HG03354 (cell line): Measurements from ENCODE around the gene SETD1A.
A peak's percentile ranks its signal among the peaks of the same experiment; 100 is the strongest.

Source experiments
- ATAC-seq: cut with Tn5 transposase; IDR thresholded peaks from one replicate; pipeline ENCODE4 v1.9.1; 2021; ENCODE audit warnings: mild to moderate bottlenecking; ENCODE audit not compliant: unreplicated experiment, poor library complexity, severe bottlenecking

SETD1A gene

DNA sequence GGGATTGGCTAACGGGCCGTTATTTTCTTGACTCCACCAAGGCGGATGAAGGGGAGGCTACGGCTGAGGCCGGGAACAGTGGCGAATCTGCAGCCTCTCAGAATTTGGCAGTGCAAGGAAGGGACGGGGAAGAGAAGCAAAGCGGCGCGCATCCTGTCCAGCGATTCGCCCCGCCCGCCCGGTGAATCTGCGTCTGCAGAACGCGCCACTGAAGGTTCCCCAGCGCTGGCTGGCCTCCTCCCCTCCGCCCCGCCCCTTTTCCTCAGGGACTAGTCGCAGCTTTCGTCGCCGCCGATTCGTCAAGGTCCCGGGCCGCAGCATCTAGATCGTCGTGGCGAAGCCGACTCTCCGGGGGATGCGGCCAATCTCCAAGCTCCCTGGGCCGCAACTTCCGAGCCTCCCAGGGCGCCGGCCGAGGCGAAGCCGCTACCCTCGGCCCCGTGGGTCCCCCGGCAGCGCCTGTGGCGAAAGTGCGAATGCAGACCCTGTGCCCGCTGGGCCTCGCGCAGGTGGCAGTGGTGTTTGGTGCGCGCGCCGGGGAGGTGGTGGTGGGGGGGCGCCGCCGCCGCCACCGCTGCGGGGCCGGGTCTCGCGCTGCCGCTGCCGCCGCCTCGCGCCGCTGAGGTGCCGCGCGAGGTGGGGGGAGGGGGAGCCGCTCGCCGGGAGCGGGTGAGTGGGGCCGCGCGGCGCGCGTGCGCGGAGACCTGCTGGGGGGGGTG lies at the start of gene SETD1A:
Gene SETD1A (plus strand): TSS at position 299 of the 719 bp plus-strand sequence. CDS start 978 bp downstream, outside the sequence.
- peak; percentile 88 for ATAC-seq

DNA sequence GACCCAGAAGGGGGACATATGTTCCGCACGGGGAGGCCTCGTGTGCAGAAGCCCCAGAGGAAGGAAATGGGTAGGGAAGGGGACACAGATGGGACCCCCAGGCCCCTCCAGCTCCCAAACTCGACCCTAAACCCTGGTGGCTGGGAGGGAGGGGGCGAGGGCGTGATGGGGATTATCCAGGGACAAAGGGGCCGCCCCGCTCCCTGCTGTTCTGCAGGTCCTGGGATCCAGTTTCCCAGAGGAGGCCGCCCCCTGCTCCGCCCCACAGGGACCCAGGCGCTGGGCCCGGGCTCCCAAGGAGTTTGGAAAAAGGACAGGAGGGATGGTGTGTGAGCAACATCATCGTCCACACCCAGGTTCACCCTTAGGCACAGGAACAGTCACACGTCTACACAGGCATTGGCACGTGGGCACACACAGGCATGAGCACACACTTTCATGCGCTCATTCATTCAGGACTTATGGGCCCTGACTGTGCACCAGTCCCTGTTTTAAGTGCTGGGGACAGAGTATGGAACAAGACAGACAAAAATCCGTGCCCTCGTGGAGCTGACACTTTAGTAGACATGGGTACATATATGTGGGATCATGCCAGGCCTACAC lies 47.0 kb upstream of the SETD1A start:
- ATAC-seq = no peak

DNA sequence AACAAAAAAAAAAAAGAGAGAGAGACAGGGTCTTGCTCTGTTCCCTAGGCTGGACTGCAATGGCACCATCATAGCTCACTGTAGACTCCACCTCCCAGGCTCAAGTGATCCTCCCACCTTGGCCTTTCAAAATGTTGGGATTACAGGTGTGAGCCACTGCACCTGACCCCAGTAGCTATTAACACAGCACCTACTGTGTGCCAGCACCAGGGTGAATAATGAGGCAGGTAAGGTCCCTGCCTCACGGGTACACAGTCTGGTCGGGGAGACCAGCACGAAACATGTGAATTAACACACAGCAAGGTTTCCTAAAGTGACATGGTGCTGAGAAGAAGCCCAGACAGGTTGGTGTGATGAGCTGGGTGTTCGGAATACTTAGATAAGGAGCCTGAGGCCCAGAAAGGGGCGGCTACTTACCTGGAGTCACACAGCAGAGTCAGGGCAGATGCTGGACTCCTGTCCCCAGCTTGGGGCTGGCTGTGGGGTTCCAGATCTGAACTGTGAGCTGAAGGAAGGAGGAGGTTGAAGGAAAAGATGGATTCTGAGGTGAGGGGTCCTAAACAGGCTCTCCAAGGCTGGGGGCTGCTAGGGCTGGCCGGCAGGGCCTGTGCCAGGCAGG lies 44.7 kb upstream of the SETD1A start:
- no peak for ATAC-seq

DNA sequence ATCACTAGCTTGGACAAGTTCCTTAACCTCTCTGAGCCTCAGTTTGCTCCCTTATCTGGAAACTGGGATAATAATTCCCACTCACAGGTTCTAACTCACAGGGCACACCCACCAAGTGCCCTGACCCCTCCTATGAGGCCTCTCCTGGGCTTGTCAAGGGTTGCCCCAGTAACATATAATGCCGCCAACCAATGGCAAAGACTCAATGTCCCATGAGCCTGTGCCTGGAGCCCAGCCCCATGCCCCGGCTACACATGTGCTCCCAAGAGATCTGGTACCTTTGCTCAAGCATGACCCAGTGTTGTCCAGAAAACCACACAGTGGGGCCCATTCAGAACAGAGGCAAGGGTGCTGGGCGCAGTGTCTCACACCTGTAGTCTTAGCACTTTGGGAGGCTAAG lies 42.7 kb upstream of the SETD1A start:
- ATAC-seq = no peak

DNA sequence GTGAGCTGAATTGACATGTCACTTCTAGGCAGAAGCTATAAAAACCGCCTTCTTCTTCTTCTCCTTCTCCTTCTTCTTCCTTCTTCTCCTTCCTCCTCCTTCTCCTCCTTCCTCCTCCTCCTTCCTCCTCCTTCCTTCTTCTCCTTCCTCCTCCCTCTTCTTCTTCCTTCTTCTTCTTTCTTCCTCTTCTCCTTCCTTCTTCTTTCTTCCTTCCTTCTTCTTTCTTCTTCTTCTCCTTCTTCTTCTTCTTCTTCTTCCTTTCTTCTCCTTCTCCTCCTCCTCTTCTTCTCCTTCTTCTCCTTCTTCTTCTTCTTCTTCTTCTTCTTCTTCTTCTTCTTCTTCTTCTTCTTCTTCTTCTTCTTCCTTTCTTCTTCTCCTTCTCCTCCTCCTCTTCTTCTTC lies 38.9 kb upstream of the SETD1A start:
- no peak for ATAC-seq

DNA sequence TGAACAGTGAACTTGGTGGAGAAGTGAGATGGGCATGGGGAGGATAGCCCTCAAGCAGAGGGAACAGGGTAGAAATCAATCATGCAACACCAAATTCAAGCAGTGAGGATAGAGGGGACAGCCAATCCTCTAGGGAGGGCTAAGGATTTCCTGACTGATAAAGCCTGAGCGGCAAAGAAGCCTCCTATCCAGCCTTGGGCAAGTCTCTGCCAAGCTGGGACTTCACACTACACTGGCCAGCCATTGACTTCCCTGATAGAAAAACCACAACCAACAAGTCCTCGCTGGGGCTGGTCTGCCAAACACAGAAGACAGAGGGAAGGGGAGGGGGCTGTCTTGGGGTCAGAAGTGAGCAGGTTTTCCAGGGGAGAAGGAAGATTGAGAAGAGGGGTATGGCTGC lies 36.7 kb upstream of the SETD1A start:
- ATAC-seq = no peak

DNA sequence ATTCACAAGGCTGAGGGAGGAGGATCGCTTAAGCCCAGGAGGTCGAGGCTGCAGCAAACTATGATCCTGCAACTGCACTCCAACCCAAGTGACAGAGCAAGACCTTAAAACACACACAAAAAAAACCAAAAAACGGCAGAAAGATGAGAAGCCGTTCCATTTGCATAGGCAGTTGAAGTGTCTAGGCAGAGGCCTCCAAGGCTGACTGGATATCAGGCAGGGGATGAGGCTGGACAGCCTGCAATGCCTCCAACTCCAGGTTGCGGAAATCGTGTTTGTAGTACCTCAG lies 36.2 kb upstream of the SETD1A start:
- no peak for ATAC-seq

DNA sequence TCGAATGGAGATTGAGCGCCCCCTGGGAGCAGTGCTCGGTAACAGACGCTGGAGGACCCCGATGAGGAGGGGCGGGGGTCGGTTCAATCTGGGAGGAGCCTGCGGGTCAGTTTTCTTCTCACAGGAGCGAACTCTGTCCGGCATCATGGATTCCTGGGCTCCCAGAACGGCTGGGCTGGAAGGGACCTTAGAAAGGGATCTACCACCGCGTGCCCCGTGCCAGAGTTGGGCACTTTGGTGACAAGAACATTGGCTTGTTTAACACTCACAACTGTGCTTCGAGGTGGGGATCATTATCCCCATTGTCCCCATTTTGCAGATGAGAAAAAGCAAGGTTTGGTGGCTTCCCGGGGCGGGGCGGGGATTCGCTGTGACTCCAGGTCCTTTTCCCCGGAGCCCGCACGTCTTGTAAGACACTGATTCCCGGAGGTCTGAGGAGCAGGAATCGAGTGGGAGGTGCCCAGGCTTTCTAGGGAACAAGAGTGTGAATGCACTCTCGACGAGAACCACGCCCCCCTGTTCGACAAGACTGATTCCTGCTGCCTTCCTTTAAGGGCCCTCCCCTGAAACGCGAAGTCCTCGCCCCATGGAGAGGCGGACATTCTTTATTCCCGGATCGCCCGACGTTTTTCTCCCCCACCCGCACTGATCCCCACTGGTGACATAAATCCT lies 35.7 kb upstream of the SETD1A start:
- ATAC-seq = peak; percentile 1

DNA sequence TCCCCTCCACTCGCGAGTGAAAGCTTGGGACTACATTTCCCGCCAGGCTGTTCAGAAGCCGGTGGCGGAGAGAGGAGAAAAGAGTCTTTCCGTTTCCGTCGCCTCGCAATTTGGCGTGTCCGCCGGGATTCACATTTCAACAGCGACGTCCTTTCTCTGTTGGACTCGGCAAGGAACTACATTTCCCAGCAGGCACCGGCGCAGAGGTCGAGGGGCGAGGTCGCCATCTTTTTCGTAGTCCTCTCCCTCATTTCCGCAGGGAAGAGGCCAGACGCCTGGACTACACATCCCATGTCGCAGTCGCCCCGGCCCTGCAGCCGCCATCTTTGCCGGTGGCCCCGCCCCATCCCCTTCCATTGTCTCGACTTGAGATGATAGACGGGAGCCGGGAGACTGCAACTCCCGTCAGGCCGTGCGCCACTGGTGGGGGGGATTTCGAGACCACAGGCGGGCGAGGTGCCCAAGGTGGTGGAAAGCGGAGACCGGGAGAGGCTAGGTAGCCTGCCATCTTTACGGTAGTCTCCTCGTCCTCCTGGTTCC lies 35.1 kb upstream of the SETD1A start:
- peak; percentile 77 for ATAC-seq

DNA sequence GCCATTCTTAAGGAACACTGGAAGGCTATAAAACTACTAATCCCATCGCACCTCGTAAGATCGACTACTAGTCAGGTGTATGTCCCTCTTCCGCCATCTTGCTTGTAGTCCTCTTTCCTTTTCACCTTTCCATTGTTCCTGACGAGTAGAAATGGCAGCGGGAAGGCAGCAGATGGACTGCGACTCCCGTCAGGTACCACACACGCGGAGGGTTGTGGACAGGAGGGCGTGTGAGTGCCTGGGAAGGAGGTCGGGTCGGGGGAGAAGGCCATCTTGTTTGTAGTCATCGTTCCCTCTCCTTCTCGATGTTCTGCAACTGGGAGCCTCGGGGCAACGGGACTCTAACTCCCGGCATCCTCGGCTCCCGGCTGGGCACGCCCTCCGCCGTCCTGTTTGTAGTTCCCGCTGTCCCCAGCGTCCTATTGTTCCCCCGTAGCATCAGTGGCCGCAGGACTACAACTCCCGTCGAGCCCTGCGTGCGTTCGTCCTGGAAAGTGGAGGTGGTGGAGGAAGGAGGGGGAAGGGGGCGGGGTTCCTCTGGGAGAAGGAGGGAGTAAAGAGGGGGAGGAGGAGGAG lies 34.5 kb upstream of the SETD1A start:
- peak; percentile 70 for ATAC-seq

DNA sequence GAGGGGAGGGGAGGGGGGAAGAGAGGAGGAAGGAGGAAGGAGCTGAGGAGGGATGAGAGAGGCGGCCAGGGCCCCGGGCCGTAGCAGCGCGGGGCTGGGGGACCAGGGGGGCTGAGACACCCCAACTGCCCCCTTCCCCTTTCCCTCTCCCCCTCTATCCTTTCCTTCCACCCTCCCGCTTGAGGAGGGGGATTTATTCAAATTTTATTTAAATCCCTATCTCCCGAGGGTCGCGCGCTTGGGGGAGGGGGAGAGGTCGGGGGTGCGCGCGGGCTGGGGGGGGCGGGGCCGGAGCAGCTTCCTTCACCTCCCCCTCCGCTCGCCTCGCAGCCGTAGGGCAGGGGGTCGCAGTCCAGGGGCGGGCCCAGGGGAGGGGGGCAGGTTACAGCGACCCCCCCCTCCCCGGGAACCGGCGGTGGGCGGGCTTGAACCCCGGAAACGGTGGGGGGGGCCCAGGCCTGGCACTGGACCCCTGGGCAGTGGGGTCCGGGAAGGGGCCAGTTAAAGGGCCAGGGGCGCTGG lies 33.9 kb upstream of the SETD1A start, which contains the start of gene FBXL19:
Gene FBXL19 (plus strand): TSS at position 19 of the 522 bp plus-strand sequence. CDS start 2,183 bp downstream, outside the sequence.
- no peak for ATAC-seq

DNA sequence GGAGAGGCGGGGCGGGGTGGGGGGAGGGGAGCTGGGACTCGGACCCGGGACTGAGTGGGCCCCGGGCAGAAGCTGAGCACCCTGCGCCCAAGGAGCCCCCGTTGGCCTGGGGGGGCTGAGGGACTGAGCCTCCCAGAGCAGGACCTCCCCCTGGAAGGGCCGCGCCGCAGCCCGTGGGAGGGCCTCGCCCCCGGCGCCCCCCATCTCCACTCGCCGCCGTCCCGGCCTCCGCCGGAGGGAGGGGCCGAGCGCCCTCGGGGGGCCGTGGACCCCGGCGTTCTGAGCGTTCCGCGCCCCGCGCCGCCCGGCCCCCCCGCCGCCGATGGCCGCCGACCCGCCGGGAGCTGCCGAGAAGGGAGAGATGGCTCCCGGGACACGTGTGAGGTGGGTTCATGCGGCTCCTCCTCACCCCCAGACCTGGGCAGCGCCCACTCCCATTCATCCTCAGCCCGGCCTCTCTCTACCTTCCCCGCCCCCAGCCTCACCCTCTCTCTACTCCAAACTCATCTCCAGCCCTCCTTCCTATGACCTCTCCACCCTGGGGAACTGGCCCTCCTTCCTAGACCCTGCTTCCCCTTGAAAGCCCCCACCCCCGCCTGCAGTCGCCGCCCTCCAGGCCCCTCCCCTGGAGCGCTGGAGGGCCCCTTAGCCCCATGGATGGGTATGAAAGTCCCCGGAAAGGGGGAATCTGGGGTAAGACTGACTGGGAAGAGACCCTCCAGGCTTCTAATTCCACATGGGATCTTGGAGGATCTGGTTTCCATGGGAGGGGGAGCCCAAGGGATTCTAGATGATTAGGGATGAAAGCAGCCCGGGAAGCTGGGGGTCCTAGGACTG lies 33.3 kb upstream of the SETD1A start:
- no peak for ATAC-seq

DNA sequence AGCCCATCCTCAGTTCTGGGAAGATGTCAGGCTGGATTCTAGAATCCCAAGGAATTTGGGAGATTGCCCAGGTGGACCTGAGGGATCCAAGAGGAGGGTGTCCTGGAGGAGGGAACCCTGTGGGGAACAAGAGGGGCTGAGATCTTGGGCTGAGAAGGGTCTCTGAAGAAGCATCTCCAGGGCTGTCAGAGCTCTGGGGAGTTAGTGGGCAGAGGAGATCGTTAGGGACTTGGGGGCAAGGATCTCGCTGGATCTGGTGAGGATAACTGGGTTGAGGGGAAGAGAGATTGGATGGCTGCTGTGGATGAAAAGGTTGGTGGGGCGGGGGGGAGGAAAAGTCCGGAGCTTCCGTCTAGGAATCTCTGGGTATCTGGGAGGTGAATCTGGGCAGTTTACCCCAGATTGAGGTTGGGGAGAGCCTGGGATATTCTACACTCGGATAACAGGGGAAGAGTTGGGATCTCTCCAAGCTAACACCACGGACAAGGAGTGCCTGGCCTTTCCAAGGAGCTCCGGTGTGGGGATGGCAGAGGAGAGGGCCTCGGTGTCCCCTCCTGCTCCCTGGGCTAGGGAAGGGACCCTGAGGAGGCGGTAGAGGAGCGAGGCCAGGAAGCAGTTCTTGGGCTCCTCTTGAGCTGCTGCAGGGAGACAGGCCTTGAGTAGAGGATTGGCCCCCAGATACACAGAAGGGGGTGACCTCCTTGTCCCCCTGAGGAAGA lies 32.5 kb upstream of the SETD1A start:
- no peak for ATAC-seq

DNA sequence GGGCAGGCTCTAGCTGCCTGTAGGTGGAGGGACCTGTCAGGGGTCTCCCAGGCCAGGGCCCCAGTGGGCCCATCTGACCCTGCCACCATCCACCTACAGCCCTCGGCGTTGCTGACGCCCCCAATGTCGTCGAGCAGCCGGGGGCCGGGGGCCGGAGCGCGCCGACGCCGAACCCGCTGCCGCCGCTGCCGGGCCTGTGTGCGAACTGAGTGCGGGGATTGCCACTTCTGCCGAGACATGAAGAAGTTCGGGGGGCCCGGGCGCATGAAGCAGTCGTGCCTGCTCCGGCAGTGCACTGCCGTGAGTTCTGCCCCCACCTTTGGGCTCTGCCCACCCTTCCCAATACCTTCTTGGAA lies 31.9 kb upstream of the SETD1A start:
- no peak for ATAC-seq

DNA sequence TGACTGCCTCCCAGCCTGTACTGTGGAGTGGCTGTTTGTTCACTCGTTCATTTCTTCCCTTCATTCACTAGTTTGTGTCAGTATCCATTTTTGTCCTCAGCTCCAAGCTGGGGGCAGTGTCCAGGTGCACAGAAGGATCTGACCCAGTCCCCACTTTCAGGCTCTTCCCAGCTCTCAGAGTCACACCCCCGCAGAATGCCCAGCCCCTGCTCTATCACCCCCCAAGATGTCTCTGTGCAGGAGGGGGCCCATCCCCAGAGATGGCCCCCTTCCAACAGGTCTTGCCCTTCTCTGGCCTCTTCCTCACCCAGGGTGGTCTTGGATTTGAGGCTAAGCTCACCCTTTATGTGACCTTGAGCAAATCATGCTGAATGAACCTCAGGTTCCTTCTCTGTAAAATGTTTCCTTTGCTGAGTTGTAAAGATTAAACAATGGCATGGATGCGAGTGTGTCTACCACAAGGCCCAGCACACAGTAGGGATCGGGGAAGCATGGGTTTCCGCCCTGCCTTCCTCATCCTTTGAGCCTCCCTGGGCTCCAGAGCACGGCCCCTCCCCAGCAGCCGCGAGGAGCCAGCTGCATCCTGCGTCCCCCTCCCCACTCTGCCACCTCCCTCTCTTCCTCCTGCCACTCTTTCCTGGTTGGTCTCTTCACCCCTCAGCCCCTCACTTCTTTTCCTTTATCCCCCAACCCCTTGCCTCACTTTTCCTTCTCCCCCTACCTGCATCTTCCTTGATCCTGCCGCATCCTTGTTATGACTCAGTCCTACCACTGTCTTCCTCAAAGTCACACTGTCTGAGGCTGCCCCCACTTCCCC lies 31.4 kb upstream of the SETD1A start:
- no peak for ATAC-seq

DNA sequence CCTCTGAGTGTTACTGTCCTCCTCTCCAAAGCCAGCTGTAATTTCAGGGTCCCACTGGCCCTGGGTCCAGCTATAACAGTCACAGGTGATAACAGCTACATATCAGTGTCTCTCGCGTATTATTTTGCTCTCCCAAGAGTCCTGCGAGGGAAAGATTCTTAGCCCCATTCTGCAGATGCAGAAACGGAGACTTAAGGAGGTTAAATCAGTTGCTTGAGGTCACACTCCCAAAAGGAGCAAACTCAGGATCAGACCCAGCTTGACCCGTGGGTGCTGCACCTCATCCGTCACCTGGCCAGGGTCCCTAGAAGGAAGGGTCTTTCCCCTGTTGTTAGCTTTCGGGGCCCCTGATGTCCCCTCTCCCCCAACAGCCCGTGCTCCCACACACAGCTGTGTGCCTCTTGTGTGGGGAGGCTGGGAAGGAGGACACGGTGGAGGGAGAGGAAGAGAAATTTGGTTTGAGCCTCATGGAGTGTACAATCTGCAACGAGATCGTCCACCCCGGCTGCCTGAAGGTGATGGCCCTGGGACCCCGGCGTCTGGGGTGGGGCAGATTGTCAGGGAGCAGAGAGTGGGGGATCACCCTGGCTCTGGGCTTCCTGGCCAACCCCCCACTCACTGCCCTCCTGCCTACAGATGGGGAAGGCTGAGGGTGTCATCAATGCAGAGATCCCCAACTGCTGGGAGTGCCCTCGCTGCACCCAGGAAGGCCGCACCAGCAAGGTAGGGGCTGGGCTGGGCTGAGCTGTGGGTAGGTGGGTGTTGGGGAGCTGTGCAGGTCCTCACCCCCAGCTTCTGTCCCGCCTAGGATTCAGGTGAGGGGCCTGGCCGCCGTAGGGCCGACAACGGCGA lies 30.4 kb upstream of the SETD1A start:
- no peak for ATAC-seq
